CD4-positive, alpha-beta T cell treated with Interleukin-15 for 1 hour (primary cell): ENCODE measurements around the gene PKM.
"Not testable (repeated sequence)": the region's sequence is repeated elsewhere in the genome, so short reads cannot be mapped to it uniquely, and the experiment has no call there.

Experiments
- DNase-seq: peaks from one replicate; pipeline ENCODE4 v3.0.0-alpha.2; 2020

Gene PKM

DNA sequence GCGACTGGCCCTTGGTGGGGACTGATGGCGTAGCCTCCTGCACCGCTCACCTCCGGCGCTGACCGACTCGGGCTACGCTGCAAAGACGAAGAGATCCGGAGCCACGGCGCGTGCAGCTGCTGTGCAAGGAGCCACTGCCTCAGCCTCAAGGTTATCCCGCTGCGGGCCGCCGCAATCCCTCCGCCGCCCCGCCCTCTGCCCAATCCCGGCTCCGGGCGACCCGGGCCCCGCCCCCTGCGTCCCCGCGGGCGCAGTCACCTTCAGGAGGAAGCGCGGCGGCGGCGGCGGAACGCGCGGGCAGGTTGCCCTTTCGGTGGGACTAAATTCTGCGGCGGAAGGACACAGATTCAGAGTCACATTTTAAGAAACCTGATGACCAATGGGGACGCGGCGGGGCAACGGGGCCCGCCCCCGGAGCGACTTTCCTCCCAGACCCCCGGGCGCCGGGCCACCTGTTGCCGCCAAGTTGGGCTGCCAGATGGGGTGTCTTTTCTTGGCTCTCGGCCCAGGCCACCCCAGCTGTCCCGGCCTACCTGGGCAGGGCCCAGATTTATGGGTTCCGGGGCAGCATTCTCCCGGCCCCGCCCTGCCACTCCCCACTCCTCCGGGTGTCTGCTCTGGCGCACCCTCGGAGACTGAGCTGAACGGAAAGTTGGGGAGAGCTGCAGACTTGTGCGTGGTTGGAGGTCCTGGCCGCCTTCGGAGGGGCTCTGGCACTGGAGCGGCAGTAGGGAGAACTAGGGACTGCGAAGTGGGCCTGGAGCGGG, at the start of gene PKM:
PKM (minus strand) TSS at position 125 of the 767 bp plus-strand sequence. CDS start 12,093 bp downstream, outside the sequence.
- DNase-seq: peak; percentile 92

DNA sequence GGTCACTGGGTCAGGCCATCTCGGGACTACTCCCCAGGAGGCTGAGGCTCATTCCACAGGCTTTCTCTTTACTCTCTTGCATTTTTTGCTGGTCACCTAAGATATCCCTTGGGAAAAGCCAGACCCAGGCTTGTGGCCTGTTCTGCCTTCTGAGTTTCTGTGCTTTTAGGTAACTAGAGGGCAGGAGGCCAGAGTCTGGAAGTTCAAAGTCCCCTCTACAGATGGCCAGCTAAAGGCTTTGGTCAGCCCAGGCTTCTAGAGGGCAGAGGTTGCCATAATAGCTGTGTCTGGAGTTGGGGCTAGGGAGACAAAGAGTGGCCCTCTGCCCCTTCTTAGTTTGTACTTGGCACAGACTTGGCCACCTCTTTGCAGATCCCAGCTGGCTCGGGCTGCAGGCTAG, 49.8 kb upstream of the PKM start:
- no peak for DNase-seq

DNA sequence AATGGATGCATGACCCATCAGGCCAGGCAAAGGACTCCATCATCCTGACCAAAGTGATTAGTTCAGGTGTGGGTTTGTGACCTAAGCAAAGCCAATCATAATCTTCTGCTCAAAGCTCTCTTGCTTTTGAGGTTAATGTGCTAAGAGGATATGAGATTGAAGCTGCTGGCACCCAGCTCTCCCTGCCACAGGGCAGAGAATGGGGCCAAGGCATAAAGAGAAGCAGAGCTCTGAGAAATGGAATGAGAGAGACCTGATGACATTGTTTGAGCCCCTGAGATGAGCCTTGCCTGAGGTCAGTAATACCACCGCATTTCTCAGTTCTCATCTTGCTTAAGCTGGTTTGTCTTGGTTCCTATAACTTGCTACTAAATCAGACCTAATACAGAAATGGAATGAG, 47.7 kb upstream of the PKM start:
- DNase-seq: no peak

DNA sequence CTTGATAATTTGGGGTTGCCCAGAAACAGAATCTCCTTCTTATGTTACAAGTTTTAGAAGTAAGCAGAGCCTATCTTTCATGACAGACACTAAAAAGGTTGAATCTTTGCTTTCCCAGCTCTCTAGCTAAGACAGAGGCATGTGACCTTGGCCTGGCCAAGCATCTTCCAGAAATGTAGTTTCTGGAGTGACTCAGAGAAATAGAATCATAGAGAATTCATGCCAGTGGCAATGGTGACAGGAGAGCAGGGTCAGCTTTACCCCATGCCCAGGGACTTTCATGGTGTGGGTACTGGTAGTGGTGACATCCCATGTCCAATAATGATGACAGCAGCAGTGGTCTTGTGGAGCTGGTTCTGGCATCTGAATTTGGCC, 45.3 kb upstream of the PKM start:
- DNase-seq: no peak

DNA sequence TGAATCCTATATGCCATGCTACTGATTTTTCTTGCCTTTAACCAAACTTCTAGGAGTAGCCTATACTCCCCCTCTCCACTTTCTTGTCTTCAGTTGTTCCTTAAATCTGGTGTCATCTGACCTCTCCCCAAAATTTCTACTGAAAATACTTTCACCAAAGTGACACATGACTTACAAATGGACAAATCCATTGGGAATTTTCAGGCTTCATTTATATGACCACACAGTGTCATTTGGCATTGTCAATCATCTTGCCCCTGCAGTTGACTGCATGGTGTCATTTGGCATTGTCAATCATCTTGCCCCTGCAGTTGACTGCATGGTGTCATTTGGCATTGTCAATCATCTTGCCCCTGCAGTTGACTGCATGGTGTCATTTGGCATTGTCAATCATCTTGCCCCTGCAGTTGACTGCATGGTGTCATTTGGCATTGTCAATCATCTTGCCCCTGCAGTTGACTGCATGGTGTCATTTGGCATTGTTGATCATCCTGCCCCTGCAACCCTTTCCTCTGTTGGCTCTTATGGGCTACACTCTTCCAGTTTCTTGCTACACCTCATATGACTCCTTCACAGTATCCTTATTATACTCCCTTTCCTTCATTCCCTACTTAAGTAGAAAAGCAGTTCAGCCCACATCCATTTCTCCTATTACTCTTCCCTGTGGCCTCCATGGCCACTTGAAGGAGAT, 44.8 kb upstream of the PKM start:
- DNase-seq: not testable (repeated sequence)

DNA sequence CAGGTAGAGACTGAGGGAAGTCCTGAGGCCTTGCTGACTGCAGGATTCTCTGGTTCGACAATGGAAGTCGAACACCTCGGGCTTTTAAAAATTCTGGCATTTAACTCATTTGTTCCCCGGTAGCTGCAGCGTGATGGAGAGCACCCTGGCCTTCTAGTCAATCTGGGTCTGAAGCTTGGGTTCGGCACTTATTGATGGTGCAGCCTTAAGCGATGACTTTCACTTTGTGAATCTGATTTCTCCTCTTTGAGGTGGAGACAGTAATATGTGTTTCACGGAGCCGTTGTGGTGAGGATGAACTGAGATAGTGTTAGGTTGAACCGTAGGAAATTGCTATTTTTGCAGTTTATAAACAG, 42.0 kb upstream of the PKM start:
- no peak for DNase-seq

DNA sequence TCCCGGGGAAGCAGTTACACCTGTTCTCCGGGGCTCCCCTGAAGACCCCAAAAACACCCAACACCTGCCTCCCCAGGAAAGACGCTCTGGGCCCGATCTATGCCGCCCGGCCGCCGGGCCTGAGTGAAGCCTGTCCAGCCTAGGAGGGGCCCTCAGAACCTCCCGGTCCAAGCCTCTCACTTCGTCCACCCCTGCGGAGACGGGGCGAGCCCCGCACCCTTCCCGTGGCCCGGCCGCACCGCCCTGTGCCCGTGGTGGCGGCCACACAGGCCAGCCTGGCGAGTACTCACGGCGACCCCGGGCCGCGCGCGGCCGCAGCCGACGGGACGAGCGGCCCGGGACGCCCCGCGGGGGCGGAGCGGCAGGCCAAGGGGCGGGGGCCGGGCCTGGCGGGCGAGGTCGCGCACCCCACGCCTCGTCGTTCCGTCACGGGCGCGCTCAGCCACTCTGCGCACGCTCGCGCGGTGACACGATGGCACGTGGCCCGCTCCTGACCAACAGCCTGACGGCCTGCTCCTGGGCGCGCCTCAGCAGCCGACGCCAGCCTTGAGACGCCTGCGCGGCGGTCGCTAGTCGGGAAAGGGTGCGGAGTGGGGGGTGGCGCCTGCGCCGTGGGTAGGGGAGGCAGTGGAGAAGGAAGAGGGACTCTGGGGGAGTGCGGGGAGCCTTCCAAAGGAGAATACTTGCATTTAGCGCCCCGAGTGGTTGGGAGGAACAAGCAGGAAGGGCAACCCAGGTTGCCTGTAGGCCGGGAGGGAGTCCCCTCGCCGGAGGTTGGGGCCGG, 41.4 kb upstream of the PKM start, which contains the start of gene PARP6:
PARP6 (minus strand) TSS at position 342 of the 784 bp plus-strand sequence. CDS start 5,077 bp downstream, outside the sequence.
- peak; percentile 100 for DNase-seq

DNA sequence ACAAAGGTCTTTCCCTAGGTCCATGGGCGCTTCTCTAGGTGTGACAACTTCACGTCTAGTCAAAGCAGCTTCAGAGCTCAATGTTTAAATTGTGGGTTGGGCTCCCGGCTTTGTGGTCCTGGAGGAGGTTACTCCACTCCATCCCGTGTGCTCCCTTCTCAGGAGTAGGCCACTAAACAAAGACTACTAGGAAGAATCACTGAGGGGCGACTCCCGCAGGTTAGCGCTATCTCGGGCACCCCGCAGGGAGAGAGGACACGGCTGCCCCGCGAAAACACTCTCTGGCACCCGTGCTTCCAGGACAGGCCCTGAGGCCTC, 40.9 kb upstream of the PKM start:
- DNase-seq: no peak

DNA sequence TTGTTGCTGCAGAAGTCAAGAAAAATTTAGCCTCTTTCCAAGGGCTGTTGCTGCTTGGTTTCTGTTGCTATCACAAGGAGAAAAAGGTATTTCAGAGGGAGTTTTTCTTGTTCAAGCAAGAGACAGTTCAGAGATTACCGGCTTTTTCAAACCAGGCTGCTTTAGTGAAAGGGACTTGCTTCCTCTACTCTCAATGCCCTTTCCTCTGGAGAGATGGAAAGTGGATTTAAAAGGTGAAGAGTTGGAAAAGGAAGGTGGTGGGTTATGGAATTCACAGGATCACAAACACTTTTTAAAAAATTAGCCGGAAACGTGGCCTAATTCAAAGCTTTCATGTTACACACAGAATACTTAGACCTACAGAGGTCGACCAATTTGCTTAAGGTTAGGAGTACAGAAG, 40.2 kb upstream of the PKM start:
- no peak for DNase-seq

DNA sequence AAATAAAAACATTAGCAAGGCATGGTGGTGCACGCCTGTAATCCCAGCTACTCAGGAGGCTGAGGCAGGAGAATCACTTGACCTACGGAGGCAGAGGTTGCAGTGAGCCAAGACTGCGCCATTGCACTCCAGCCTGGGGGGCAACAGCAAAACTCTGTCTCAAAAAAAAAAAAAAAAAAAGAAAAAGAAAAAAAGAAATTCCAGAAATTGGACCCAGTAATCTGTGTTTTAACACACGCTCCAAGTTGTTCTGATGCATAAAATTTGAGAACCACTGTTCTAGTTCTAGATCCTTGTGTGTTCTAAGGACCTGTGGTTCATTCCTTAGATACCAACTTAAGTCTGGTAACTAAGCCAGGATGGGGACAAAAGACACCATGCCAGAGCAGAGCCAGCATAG, 38.7 kb upstream of the PKM start:
- no peak for DNase-seq

DNA sequence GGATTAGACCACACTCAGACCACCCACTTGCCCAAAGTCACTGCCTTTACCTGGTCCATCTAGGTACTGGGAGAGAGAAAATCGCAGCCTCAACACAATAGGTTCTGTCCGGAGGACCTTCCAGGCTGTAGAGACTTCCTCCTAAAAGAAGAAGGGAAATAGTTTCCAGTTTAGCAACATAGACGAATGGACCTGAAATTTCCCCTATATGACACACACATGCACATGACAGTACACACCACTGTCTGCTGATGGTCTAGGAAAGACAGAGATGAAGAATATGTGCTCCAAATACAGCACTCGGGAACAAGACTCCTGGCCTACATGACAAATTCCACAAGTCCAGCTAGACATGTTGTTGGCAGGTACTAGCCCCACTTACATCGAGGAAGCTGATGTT, 34.0 kb upstream of the PKM start:
- DNase-seq: no peak

DNA sequence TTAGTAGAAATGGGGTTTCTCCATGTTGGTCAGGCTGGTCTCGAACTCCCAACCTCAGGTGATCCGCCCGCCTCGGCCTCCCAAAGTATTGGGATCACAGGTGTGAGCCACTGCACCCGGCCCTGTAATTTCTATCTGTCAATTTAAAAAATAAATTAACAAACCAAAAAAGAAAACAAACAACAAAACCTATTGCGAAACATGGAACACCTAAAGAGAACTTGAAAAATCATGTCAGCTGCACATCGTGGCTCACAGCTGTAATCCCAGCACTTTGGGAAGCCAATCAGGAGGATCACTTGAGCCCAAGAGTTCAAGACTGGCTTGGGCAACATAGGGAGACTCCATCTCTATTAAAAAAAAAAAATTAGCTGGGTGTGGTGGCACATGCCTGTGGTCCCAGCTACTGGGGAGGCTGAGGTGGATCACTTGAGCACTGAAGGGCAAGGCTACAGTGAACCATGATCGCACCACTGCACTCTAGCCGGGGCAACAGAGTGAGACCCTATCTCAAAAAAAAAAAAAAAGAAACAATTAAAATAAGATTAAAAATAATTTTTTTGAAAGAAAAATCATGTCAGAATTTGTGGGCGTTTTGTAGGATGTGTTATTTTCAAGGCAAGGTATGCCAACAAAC, 21.8 kb upstream of the PKM start:
- DNase-seq: no peak

DNA sequence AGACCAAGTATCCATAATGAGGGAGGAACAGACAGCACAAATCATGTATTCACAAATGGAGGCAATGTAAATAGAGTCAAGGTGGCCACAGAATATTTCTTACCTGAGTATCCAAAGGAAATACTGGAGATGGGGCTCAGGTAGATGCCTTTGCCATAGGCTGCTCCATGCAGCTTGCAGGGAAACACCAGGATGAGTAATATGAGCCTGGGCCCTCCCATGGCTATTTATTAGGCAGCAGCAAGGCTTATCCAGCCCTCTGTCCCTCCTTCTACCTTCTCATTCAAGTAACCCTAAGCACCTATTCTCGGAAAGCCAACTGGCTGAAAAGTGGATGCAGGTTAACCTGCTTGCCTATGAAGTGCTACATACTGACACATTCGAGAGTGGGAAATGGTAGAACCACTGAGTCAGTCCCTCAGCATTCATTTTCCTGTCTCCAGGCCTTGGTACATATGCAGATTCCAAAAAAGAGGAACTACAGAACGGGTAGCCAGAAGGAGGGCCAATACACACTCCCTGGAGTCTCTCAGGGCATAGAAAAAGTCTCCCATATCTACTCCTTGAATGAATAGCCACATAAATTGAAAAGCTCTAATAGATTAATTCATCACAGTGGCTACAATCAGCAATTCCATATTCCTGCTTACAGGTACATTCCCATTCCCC, 18.3 kb upstream of the PKM start:
- no peak for DNase-seq

DNA sequence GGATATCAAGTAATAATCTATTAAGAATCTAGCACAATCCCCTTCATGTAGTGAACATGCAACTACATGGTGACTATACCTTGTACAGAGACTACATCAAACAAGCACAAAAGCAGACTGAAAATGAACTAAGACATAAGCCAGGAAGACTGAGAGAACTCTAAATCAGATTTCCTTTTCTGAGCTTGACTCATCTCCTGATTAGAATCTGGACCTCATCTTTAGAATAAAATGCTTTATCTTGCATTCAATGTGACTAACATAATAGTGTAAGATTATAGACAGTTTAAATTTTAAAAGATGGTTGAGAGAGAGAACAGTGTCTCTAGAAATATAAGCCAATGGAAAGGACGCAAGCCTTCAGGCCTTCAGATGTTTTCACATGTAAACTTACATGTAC, 17.5 kb upstream of the PKM start:
- DNase-seq: no peak

DNA sequence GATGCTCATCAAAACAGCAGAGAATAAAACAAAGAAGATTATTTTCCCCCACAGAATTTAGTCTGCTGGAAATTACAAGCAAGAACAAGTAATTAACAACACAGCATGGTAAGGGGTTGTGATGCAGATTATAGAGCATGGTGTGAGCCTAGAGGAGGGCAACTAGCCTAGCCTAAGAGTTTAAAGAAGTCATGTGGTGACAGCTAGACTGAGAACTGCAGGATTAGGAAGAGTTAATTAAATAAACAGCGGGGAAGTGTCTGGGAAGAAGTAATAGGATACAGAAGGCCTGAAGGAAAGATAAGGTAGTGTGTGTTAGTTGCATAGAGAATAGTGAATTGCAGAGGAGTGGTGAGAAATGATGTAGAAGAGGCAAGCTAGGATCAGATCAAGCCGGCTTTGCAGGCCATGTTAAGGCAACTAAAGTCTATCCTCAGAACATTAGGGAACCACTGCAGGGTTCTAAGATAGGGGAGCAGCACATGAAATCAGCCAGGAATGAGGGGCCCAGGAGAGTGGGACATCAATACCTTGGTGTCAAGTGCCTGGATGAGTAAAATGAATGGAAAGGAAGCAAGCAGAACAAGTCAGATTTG, 11.9 kb upstream of the PKM start:
- DNase-seq: no peak

DNA sequence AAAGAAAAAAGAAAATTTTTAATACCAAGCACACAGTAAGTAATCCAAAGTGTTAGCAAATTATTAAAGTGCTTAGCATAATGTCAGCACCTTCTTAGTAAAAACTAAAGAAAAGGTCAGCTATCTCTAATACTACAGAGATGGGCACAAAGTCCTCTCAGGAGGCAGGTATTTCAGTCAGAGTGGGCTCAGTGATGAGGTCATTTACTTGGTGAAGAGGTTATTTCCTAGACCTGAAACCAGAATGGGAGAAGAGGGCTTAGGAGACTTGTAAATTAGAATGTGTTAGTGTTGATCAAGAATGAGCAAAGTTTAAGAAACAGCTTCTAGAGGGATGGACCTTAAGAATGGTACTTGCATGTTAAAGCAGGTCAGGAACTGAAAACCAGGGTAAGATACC, 8.7 kb upstream of the PKM start:
- DNase-seq: no peak

DNA sequence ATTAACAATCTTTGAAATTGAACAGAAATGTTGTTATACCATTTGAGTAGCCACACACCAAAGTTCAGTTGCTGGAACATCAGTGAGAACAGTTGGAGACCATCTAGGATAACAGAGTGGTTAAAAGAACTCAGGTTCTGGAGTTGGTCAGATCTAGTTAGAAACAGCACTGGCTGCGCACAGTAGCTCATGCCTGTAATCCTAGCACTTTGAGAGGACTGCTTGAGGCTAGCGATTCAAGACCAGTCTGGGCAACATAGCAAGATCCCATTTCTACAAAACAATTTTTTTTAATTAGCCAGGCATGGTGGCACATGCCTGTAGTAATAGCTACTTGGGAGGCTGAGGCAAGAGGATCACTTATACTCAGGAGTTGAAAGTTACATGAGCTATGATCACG, 7.6 kb upstream of the PKM start:
- DNase-seq: no peak

DNA sequence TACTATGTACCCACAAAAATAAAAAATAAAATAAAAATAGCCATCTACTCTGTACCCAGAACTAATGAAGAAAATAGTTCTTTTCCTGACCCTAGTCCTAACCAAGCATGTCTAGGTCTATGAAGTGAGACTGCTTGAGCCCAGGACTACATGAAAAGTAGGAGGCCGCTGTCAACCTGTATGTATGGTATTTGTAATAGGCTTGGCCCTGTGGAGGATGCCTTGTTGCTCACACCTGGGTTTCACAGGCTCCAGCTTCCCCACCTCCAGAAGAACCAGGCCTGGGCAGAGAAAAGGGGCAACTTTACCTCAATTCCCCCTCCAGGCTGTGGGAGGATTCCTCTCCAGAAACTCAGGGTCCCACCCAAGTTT, 6.8 kb upstream of the PKM start:
- no peak for DNase-seq

DNA sequence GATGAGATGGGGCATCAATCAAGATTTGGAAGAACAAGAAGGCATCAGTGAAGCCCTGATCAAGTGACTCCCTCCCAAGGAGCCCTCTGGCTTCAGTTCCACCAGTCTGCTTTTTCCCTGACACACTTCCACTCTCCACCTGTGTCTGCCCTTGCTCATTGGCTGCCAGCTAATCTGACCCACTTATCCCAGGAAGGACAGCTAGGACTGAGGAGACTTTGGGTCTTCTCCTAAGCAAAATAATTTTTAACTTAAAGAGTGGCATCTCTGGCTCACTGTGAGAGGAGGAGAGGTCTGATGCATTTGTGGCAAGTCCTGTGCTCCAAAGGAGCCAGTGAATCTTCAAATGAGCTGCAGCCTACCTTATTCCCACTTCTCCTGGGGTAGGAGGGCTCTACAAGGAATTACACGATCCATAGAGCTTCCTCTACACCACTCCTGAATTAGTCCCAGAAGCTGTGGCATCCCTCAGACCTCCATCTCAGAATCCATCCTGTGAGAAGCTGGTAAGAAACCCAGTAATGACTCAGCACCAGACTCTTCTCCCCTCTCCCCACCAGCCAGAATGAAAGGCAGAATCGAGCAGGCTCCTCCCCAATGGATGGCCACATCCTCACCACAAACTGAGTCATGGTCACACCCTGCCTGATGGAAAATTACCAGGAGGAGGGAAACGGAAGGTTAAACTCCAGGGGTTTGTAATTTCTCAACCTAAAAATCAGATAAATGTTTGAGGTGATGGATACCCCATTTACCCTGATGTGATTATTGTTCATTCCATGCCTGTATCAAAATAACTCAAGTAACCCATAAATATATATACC, 6.3 kb upstream of the PKM start:
- DNase-seq: peak; percentile 74

DNA sequence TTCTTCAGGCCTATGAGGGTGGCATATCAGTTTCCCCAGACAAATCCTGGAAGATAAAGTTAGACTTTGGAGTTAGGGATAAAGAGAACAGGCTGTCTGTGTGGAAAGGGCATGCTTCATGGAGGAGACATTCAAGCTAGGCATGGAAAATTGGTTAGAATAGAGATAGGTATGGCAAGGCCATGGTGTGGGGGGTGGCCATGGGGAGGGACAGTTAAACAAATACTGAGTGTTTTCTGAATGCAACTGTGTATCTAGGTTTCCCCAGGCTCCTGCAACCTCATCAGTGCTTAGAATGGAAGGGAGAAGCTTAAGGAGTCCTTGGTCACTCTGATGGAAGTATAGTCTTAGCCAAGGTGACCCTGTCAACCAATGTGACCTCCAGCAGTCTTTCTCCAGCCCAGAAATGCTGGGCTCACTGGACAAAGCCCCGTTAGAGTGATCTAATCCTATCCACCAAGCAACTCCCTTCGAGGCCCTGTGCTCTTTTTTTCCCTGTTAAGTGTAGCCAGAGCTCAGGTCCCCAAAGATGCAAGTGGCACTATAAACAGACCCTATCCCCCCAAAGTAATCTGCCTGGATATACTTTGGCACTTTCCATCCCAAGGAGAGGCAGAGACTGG, 5.5 kb upstream of the PKM start:
- DNase-seq: no peak

DNA sequence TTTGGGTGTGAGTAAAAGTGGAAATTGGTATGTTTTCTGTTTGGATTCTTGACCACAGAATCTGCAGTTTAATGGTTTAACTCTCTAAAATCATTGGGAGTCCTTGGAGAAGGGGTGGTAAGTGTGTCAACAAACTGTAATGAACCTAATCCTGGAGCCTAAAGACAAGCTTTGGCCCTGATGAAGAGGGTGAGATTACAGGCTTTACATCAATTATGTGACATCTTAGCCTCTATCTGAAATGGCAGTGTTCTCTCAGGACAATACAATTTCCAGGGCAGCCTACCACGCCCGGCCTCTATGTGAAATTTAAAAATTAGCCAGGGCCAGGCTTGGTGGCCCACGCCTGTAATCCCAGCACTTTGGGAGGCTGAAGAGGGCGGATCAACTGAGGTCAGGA, 4.3 kb upstream of the PKM start:
- DNase-seq: no peak
